Keratinocyte (primary cell): Measurements from ENCODE around the gene FN3KRP.

Source experiments
- EZH2 ChIP-seq: IDR thresholded peaks from one replicate; pipeline ENCODE4 v1.6.1; 2012; ENCODE audit warnings: inconsistent platforms, mild to moderate bottlenecking, low read length, moderate library complexity
- TF ChIP-seq, protein P1 (sequence below), 3 experiments: IDR thresholded peaks in 1 of 3; conservative IDR thresholded peaks in 1 of 3; optimal IDR thresholded peaks in 1 of 3; 2 replicates in 2 of 3; 3 replicates in 1 of 3; pipeline versions ENCODE3 to v1.5.1; 2011; ENCODE audit warnings: low read length in 3 of 3, mild to moderate bottlenecking in 3 of 3, moderate library complexity in 2 of 3, control low read depth in 1 of 3, inconsistent platforms in 1 of 3; ENCODE audit not compliant: insufficient read depth in 2 of 3; ENCODE audit errors: extremely low read depth in 1 of 3

DNA sequence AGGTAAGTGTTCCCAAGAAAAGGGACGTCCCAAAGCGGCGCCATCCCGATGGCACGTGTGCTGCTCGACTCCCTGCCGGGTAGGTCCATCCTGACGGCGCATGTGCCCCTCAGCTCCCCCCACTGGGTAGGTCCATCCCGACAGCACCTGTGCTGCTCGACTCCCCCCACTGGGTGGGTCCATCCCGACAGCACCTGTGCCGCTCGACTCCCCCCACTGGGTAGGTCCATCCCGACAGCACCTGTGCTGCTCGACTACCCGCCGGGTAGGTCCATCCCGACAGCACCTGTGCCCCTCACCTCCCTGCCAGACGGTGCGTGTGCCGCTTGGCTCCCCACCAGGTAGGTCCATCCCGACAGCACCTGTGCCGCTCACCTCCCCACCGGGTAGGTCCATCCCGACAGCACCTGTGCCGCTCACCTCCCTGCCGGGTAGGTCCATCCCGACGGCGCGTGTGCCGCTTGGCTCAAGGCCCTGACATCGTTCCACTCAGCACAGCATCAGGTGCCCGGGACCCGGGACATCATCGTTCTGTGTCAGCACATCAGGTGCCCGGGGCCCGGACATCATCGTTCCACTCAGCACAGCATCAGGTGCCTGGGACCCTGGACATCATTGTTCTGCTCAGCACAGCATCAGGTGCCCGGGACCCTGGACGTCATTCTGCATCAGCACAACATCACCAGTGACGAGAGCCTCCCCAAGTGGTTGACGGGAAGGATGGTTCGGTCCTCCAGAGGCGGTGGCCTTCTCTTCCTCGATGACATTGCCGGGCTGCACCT is 13.2 kb downstream of the FN3KRP start:
- TF ChIP-seq, protein P1, sequence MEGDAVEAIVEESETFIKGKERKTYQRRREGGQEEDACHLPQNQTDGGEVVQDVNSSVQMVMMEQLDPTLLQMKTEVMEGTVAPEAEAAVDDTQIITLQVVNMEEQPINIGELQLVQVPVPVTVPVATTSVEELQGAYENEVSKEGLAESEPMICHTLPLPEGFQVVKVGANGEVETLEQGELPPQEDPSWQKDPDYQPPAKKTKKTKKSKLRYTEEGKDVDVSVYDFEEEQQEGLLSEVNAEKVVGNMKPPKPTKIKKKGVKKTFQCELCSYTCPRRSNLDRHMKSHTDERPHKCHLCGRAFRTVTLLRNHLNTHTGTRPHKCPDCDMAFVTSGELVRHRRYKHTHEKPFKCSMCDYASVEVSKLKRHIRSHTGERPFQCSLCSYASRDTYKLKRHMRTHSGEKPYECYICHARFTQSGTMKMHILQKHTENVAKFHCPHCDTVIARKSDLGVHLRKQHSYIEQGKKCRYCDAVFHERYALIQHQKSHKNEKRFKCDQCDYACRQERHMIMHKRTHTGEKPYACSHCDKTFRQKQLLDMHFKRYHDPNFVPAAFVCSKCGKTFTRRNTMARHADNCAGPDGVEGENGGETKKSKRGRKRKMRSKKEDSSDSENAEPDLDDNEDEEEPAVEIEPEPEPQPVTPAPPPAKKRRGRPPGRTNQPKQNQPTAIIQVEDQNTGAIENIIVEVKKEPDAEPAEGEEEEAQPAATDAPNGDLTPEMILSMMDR (optimal IDR thresholded peaks at IDR 0.05 in 1 of 3, IDR thresholded peaks at IDR 0.05 in 1 of 3, conservative IDR thresholded peaks at IDR 0.05 in 1 of 3; ENCODE audit: extremely low read depth in 1 of 3, insufficient read depth in 2 of 3, low read length in 3 of 3) = no peak
- no peak for TF ChIP-seq EZH2
